Measurements from ENCODE around the gene VCX2. TPM values are rescaled to one million over a fixed set of nuclear protein-coding genes. Genes with fewer than 3 reads are reported as not detected.
"Not testable (repeated sequence)": the region's sequence is repeated elsewhere in the genome, so short reads cannot be mapped to it uniquely, and the experiment has no call there.

The VCX2 gene
- total RNA-seq (not detected), polyA plus RNA-seq (not detected)

DNA sequence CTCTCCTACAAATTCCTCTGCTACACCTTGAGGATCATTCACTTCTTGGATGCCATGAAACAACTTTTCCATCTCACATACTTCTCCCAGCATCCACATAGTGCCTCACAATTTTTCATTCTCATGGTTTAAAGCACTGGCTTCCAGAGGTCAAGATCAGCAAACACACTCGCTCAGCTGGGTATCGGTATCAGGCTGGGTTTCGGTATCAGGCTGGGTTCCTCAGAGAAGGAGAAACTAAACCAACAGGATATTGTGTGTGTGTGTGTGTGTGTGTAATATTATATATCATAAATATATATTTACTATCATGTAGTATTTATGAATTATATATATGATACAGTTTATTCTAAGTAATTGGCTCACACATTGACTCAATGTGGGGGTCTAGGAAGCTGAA lies at the start of gene VCX2:
Gene VCX2, minus strand, starts transcription at position 99 of the 400 bp plus-strand sequence. CDS start 624 bp downstream, outside the sequence.
- H3K36me3 ChIP-seq (ENCODE audit: insufficient read depth); DNase-seq (ENCODE audit: extremely low spot score); H3K4me1 ChIP-seq (ENCODE audit: insufficient read depth); H3K27ac ChIP-seq (ENCODE audit: low read depth); H3K4me3 ChIP-seq (ENCODE audit: low read depth, low read length): not testable (repeated sequence)
- 94% methylated on average over 3 of the region's 3 CpGs for WGBS

DNA sequence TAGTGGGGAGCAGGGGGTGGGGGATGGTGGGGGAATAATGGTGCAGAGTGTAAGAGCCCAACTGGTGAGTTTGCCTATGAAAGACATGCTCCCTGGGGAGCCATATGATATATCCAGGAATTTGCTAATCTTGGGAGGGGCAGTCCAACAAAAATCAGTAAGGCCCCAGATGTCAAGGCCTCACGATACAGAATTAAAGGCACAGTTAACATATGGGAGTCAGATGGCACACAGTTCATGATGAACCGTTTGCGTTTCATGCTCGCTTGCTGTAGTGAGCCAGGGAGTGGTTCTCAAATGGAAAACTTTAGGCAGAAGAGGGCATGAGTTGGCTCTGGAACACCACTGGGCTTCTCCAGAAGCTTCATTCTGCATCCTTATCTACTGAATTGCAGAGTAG lies 33.9 kb upstream of the VCX2 start:
- Histone ChIP-seq H3K4me1 (ENCODE audit: insufficient read depth) (no peaks in the 10 kb centered on the region), H3K4me3 (ENCODE audit: low read depth, low read length) (no peak overlapping the region), H3K27ac (ENCODE audit: low read depth) (no peak overlapping the region), H3K36me3 (ENCODE audit: insufficient read depth) (no peaks in the 10 kb centered on the region)
- 92% methylated on average over 4 of the region's 4 CpGs for WGBS
- no peak for DNase-seq (ENCODE audit: extremely low spot score)

DNA sequence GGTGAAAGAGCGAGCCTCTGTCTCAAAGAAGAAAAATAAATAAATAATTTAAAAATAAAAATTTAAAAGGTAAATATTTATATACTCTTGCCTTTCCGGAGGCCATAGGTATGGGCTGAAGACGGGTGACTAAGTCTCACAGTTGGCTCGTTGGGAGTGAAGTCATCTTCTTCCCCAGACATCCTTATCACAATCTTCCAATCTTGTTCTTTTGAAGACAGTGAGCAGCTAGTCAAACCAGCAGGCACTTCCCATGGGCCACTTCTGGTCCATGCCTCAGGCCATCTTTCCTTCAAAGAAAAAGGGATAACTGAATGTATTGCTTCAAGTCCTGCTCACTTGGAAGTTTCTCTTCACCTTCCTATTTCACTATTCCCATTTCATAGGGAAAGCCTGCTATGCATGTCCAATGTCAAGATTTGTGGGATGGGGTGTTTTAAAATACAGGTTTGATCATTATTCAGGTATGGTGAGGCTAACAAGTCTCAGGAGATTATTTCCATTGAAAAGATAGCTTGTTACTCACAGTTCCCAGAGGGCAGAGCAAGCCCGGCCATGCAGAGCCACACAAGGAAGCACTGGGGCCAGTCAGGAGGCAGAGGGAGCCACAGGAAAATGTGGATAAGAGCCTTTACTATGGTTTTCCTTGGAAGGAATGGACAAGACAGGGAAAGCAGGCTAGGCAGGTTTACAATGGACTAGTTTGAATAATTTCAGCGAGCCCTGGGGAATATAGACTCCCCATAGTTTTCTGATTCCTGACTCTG lies 33.3 kb upstream of the VCX2 start:
- H3K4me3 ChIP-seq (ENCODE audit: low read depth, low read length): no peak overlapping the region
- H3K27ac ChIP-seq (ENCODE audit: low read depth): no peak overlapping the region
- WGBS: 92% methylated on average over 6 of the region's 6 CpGs
- no peak for DNase-seq (ENCODE audit: extremely low spot score)
- no peaks in the 10 kb centered on the region for H3K36me3 ChIP-seq (ENCODE audit: insufficient read depth)
- no peaks in the 10 kb centered on the region for H3K4me1 ChIP-seq (ENCODE audit: insufficient read depth)

DNA sequence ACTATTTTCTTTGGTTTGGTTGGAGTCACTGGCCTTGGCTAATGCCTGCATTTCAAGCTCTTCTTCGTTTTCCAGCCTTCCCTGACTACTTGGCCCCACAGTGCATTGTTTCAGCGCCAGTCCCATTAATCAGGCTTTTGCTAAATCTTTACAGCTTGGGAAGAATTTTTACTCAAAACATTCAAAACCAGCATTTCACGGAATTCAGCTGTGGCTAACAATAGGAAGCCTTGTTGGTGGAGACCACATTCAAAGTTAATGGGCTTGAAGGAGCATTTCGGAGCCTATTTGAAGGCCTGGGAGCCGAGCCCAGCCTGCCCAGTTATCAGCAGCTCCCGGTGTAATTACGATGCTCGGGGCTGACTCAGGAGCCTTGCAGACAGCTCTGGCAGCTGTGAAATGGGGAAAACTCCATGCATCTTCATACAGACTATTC lies 30.8 kb upstream of the VCX2 start:
- Histone ChIP-seq H3K36me3 (ENCODE audit: insufficient read depth) (no peaks in the 10 kb centered on the region), H3K27ac (ENCODE audit: low read depth) (no peak overlapping the region), H3K4me1 (ENCODE audit: insufficient read depth) (no peaks in the 10 kb centered on the region), H3K4me3 (ENCODE audit: low read depth, low read length) (no peak overlapping the region)
- 16% methylated on average over 8 of the region's 8 CpGs for WGBS
- DNase-seq (ENCODE audit: extremely low spot score): no peak

DNA sequence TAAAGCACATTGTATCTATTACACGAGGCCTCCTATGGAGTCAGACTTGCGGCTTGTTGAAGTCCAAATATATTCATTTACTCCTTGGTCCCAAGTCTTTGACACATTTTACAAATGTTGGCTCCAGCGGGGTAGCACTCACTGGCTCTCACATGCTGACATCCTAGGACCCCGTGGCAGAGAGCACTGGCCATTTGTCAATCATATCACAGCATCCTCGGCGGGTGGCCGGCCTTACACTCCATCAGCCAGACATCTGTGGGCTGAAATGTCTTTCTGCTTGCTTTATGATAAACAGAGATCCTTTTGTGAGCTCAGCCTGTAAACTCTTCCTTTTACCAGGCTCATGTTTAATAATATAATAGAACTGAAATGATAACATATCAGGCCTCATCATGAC lies 25.7 kb upstream of the VCX2 start:
- Histone ChIP-seq H3K4me1 (ENCODE audit: insufficient read depth) (no peaks in the 10 kb centered on the region), H3K36me3 (ENCODE audit: insufficient read depth) (no peaks in the 10 kb centered on the region), H3K27ac (ENCODE audit: low read depth) (no peak overlapping the region), H3K4me3 (ENCODE audit: low read depth, low read length) (no peak overlapping the region)
- no peak for DNase-seq (ENCODE audit: extremely low spot score)
- 87% methylated on average over 7 of the region's 7 CpGs for WGBS

DNA sequence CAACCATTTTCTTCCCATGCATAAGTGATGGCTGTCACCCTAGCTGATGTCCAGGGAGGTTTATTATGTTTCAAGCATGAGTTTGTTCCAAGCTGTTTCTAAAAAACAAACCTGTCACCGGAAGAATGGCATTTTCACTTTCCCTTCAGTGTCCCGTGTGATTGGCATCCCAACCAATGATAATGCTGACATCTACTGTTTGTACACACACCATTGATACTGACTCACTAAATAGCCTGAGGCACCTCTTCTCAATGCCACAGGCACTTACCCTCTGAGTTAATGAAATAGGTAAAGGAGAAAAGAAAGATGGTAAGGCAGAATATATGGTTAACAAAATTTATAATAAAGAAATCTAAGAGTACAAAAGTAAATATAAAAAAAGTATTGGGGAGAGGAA lies 23.1 kb upstream of the VCX2 start:
- WGBS: 79% methylated on average over 2 of the region's 2 CpGs
- H3K27ac ChIP-seq (ENCODE audit: low read depth): no peak overlapping the region

DNA sequence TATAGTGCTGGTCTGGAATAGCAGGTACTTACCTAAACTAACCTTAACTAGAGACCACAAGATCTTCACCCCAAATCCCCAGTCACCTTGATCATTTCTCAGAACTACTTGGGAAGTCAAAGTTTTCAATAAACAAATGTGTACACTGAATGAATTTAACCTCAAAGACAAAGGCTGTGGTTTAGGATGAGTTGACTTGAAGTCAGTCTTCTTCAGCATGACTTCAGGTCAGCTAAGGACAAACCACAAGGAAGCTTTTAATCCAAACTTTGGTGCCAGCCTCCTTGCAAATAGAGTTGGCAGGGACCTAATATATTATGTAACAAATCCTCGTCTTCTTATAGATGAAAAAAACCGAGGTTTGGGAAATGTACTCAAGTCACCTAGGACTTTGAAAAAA lies 21.2 kb upstream of the VCX2 start:
- no peaks in the 10 kb centered on the region for H3K36me3 ChIP-seq (ENCODE audit: insufficient read depth)
- DNase-seq (ENCODE audit: extremely low spot score): no peak
- H3K4me1 ChIP-seq (ENCODE audit: insufficient read depth): no peaks in the 10 kb centered on the region
- no peak overlapping the region for H3K4me3 ChIP-seq (ENCODE audit: low read depth, low read length)
- H3K27ac ChIP-seq (ENCODE audit: low read depth): no peak overlapping the region
- 84% methylated on average over 2 of the region's 2 CpGs for WGBS

More for the DNA sequence above, 23.1 kb upstream of the VCX2 start:
- no peaks in the 10 kb centered on the region for H3K36me3 ChIP-seq (ENCODE audit: insufficient read depth)
- no peak overlapping the region for H3K4me3 ChIP-seq (ENCODE audit: low read depth, low read length)
- no peak for DNase-seq (ENCODE audit: extremely low spot score)
- H3K4me1 ChIP-seq (ENCODE audit: insufficient read depth): no peaks in the 10 kb centered on the region

DNA sequence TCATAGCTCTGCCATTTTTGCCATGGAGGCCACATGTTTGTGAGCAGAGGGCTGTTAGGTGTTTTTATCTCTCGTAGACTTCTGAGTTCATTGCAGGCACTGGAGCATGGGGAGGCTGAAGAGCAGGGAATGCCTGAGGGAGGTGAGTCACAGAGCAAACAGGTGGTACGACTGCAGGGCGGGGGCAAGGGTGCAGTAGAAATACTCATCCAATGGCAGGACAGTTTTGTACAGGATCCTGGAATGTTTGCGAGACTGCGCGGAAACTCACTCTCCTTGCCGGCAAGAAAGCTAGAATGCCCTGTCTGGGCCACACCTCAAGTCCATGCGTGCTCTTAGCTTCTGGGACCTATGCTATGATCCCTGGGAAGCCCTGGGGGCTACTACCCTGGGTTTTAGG lies 20.0 kb upstream of the VCX2 start:
- WGBS: 93% methylated on average over 8 of the region's 8 CpGs
- Histone ChIP-seq H3K4me1 (ENCODE audit: insufficient read depth) (no peaks in the 10 kb centered on the region), H3K27ac (ENCODE audit: low read depth) (no peak overlapping the region), H3K36me3 (ENCODE audit: insufficient read depth) (no peaks in the 10 kb centered on the region), H3K4me3 (ENCODE audit: low read depth, low read length) (no peak overlapping the region)
- DNase-seq (ENCODE audit: extremely low spot score): no peak

DNA sequence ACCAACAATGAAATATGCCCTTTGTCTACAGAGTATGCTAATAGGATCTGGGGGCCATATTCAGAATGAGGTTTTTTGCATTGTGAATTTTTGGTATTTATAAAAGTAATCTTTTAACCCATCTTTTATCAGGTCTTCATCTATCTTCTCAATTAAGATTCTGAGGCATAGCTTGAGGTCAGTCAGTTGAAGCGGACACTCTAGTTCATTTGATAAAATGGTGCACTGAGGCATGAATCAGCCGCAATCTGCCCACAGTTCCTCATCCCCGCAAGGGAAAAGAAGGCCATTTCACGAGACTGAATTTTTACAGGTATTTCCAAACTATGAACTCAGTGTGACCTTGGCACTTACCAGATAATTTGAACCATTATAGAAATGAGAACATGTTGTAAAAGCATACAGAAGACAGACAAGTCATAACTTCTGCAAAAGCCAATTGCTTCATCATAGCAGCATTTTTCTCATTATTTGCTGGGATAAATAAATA lies 19.3 kb upstream of the VCX2 start:
- no peak overlapping the region for H3K4me3 ChIP-seq (ENCODE audit: low read depth, low read length)
- no peak for DNase-seq (ENCODE audit: extremely low spot score)
- no peaks in the 10 kb centered on the region for H3K4me1 ChIP-seq (ENCODE audit: insufficient read depth)
- H3K27ac ChIP-seq (ENCODE audit: low read depth): no peak overlapping the region
- H3K36me3 ChIP-seq (ENCODE audit: insufficient read depth): no peaks in the 10 kb centered on the region
- 89% methylated on average over 4 of the region's 4 CpGs for WGBS

DNA sequence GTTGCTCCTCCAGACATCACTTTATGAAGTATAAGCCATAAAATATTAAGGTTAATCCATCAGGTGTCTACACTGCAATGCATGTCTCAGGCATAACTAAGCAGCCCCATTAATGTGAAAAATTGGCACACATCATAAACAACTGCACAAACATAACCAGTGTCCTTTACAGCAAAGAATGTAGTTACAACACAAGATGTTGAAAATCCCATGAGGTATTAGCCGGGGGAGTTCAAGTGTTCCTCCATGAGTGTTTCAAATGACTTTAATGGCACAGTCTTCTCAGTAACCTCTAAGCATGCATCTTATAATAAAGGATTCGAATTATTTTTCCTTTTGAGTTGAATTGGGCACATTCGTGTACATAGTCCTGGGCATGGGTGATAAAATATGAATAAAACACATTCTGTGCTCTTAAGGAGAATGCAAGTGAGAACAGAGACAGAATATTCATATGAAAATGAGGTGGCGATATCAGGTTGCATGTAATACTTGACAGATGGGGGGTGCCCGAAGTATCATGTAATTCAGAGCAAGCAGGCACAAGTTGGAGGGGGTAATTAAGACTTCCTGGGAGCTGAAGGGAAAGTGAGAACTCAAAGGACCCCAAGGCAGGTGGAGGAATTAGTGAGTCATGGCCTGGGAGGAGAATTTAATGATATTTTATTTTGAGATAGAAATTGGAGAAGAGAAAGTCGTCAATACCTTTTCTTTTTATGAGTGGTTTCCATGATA lies 18.2 kb upstream of the VCX2 start:
- H3K4me3 ChIP-seq (ENCODE audit: low read depth, low read length): no peak overlapping the region
- no peaks in the 10 kb centered on the region for H3K36me3 ChIP-seq (ENCODE audit: insufficient read depth)
- 91% methylated on average over 6 of the region's 6 CpGs for WGBS
- H3K27ac ChIP-seq (ENCODE audit: low read depth): no peak overlapping the region
- H3K4me1 ChIP-seq (ENCODE audit: insufficient read depth): no peaks in the 10 kb centered on the region
- DNase-seq (ENCODE audit: extremely low spot score): no peak

DNA sequence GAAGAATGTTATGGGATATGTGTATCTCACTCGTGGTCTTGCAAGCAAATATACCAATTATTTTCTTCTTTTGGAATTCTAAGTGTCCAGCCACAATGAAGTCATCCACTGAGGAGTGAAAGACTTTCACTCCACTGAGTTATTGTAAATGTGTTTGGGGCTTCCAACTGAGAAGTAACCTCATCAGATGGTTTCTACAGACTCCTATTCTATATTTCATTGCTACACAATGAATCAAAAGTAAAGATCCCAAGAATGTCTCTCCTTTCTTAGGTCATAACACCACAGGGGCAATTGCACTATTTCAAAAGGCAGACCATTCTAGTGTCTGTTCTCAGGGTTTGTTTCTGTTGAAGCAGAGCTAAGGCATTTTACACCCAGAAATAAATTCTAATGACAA lies 12.3 kb upstream of the VCX2 start:
- Histone ChIP-seq H3K36me3 (ENCODE audit: insufficient read depth) (no peaks in the 10 kb centered on the region), H3K27ac (ENCODE audit: low read depth) (no peak overlapping the region), H3K4me3 (ENCODE audit: low read depth, low read length) (no peak overlapping the region), H3K4me1 (ENCODE audit: insufficient read depth) (no peaks in the 10 kb centered on the region)
- DNase-seq (ENCODE audit: extremely low spot score): no peak
- 53% methylated on average over 1 of the region's 1 CpG for WGBS

DNA sequence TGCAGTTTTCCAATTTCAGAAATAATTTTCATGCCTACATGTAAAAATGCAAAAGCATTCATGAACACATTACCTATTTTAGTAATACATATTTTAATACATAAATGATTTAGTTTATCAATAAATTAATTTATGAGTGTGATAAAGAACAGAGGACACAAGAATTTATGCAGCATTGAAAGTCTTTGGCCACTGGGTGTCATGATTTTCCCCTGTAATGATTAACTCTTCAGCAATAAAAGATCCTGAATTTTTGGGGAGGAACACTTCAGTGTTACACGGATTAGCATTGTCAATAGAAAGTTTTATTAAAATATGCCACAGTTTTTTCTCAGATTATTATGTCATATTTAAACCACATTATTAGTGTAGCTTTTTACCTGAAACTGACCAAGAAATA lies 8.6 kb upstream of the VCX2 start:
- no peak overlapping the region for H3K4me3 ChIP-seq (ENCODE audit: low read depth, low read length)
- 28% methylated on average over 1 of the region's 1 CpG for WGBS
- H3K4me1 ChIP-seq (ENCODE audit: insufficient read depth): no peaks in the 10 kb centered on the region
- H3K27ac ChIP-seq (ENCODE audit: low read depth): no peak overlapping the region
- no peak for DNase-seq (ENCODE audit: extremely low spot score)
- H3K36me3 ChIP-seq (ENCODE audit: insufficient read depth): no peaks in the 10 kb centered on the region

DNA sequence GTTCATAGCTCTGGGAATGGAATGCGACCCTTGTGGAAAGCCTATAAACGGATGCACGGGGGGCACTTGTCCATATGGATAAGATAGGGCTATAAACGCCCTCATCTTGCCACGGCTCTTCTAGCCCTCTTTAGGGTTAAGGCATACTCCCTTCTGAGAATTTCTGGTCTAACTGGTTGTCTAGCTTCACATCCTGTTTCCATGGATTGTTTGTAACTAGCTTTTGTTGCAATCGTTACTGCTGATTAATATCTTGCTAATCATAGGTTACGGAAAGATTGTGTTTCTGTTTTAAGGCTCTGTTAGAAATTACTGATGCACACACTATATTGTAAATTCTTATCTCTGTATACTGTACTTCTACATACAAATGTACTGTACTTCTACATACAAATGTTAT lies 17.1 kb downstream of the VCX2 start:
- not testable (repeated sequence) for H3K36me3 ChIP-seq (ENCODE audit: insufficient read depth); H3K4me1 ChIP-seq (ENCODE audit: insufficient read depth); H3K4me3 ChIP-seq (ENCODE audit: low read depth, low read length); H3K27ac ChIP-seq (ENCODE audit: low read depth); DNase-seq (ENCODE audit: extremely low spot score)
- 39% methylated on average over 7 of the region's 7 CpGs for WGBS

DNA sequence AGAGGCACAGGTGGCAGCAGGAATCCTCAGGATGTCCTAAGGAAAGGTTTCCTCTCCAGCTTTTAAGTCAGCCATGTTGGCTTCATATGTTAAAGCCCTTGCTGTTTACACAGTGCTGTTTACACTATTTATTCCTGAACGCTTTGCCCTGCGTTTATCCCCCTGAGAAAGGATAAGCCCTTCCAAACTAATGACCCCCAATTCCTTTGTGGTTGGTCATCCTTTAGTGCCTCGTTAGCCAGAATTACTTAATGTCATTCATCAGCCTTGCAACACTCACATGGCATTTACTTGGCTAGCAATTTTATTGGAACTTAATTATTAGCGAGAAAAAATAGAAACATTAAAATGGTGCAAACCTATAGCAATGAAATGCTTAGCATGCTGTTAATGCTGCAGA lies 23.8 kb downstream of the VCX2 start:
- no peak overlapping the region for H3K27ac ChIP-seq (ENCODE audit: low read depth)
- H3K4me1 ChIP-seq (ENCODE audit: insufficient read depth): no peaks in the 10 kb centered on the region
- H3K4me3 ChIP-seq (ENCODE audit: low read depth, low read length): no peak overlapping the region
- H3K36me3 ChIP-seq (ENCODE audit: insufficient read depth): no peaks in the 10 kb centered on the region
- 42% methylated on average over 4 of the region's 4 CpGs for WGBS
- DNase-seq (ENCODE audit: extremely low spot score): no peak

Data from urinary bladder (tissue), 4 donors.